GM18520 (cell line): ENCODE measurements around the gene HDAC7.
"Not testable (repeated sequence)": the region's sequence is repeated elsewhere in the genome, so short reads cannot be mapped to it uniquely, and the experiment has no call there.

Experiments used
- ATAC-seq: cut with Tn5 transposase; IDR thresholded peaks from one replicate; pipeline ENCODE4 v1.9.1; 2021; ENCODE audit not compliant: unreplicated experiment

The HDAC7 gene

GRCh38 chr12:47829584-47829983 lies 9.9 kb upstream of the HDAC7 start:
- ATAC-seq: no peak

GRCh38 chr12:47828976-47829482 lies 9.3 kb upstream of the HDAC7 start:
- ATAC-seq: no peak

GRCh38 chr12:47828008-47828975 lies 8.6 kb upstream of the HDAC7 start:
- no peak for ATAC-seq

GRCh38 chr12:47825173-47825639 lies 5.5 kb upstream of the HDAC7 start:
- no peak for ATAC-seq

GRCh38 chr12:47824635-47825034 lies 4.9 kb upstream of the HDAC7 start:
- no peak for ATAC-seq

- no peak for ATAC-seq
Observed at GRCh38 chr12:47824198-47824597, 4.5 kb upstream of the HDAC7 start.

- no peak for ATAC-seq
Observed at GRCh38 chr12:47823422-47824086, 3.9 kb upstream of the HDAC7 start.

GRCh38 chr12:47822863-47823262 lies 3.2 kb upstream of the HDAC7 start:
- no peak for ATAC-seq

GRCh38 chr12:47822401-47822800 lies 2.7 kb upstream of the HDAC7 start:
- ATAC-seq: no peak

GRCh38 chr12:47821346-47821706 lies 1.6 kb upstream of the HDAC7 start:
- ATAC-seq: no peak

- no peak for ATAC-seq
Observed at GRCh38 chr12:47820631-47821345, 1.1 kb upstream of the HDAC7 start.

- no peak for ATAC-seq
Observed at GRCh38 chr12:47819138-47819895, 386 bp downstream of the HDAC7 start.

GRCh38 chr12:47818467-47819137 lies 1.1 kb downstream of the HDAC7 start:
- no peak for ATAC-seq

- ATAC-seq: no peak
Observed at GRCh38 chr12:47818007-47818376, 1.7 kb downstream of the HDAC7 start.

- no peak for ATAC-seq
Observed at GRCh38 chr12:47817272-47818006, 2.3 kb downstream of the HDAC7 start.

GRCh38 chr12:47816403-47817271 lies 3.1 kb downstream of the HDAC7 start:
- ATAC-seq: no peak

- ATAC-seq: not testable (repeated sequence)
Observed at GRCh38 chr12:47815447-47815846, 4.3 kb downstream of the HDAC7 start.

- ATAC-seq: no peak
Observed at GRCh38 chr12:47814539-47815170, 5.0 kb downstream of the HDAC7 start.
